ENCODE data around the gene OTOGL.

Gene OTOGL

DNA sequence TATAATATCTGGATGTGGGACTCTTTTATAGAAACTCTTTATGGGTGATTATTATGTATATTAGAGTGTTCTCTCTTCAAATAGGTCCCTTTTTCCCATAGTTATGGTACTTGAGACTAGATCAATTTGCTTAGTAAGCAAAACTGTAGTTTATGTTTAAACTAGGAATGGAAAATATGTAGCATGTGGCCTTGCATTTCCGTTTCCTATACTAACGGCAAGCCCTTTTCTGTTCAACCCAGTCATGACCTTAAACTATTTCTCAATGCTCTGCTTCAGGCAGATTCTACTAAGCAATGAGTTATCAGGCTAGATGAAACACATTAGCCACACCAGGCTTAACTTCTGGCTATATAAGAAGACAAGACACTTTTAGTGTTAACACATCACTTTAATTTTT, 84.6 kb downstream of the OTOGL start:
- H3K18ac ChIP-seq (ENCODE audit: low read length) = no peak overlapping the region
- no peak overlapping the region for H4K91ac ChIP-seq (ENCODE audit: low read depth, low read length)
- H3K9me3 ChIP-seq (ENCODE audit: insufficient read depth, low read depth, low read length) = no peaks in the 10 kb centered on the region
- no peak overlapping the region for H3K4me2 ChIP-seq (ENCODE audit: low read length)
- H4K12ac ChIP-seq (ENCODE audit: low read depth, low read length) = no peak overlapping the region
- H3K79me2 ChIP-seq (ENCODE audit: control insufficient read depth, insufficient read depth, low read length, poor library complexity) = no peaks in the 10 kb centered on the region
- H3K79me1 ChIP-seq (ENCODE audit: low read length) = no peaks in the 10 kb centered on the region
- H2BK120ac ChIP-seq (ENCODE audit: insufficient read depth, low read length, poor library complexity) = no peak overlapping the region
- no peaks in the 10 kb centered on the region for H3K36me3 ChIP-seq (ENCODE audit: control insufficient read depth in 1 of 2, insufficient read depth in 2 of 2, low read length in 2 of 2)
- H4K8ac ChIP-seq (ENCODE audit: low read depth, low read length) = no peak overlapping the region
- H3K4ac ChIP-seq (ENCODE audit: low read depth, low read length) = no peak overlapping the region
- H3K27me3 ChIP-seq (ENCODE audit: insufficient read depth, low read length) = no peaks in the 10 kb centered on the region
- H2BK12ac ChIP-seq (ENCODE audit: low read length) = no peak overlapping the region
- H3K4me3 ChIP-seq (ENCODE audit: low read depth, low read length) = no peak overlapping the region
- peak in 1 of 2 donors; percentile 76 for DNase-seq
- no peak overlapping the region for H3K9ac ChIP-seq (ENCODE audit: low read length)
- H3K27ac ChIP-seq (ENCODE audit: low read depth, low read length) = no peak overlapping the region
- H2AFZ ChIP-seq (ENCODE audit: insufficient read depth, low read length, poor library complexity) = no peak overlapping the region
- H3K23ac ChIP-seq (ENCODE audit: low read length) = no peak overlapping the region
- no peak overlapping the region for H2BK5ac ChIP-seq (ENCODE audit: low read depth, low read length, poor library complexity)
- no peaks in the 10 kb centered on the region for H3K4me1 ChIP-seq (ENCODE audit: control insufficient read depth in 1 of 2, insufficient read depth in 2 of 2, low read length in 2 of 2)
- H3K14ac ChIP-seq (ENCODE audit: low read length) = no peak overlapping the region
- no CpG with 5 or more reads among the region's 2 CpGs for WGBS (ENCODE audit: extremely low coverage, insufficient coverage, insufficient read length)
- no peak overlapping the region for H2AK5ac ChIP-seq (ENCODE audit: low read length)

- Histone ChIP-seq H3K79me2 (ENCODE audit: control insufficient read depth, insufficient read depth, low read length, poor library complexity) (no peaks in the 10 kb centered on the region), H3K4ac (ENCODE audit: low read depth, low read length) (no peak overlapping the region), H4K91ac (ENCODE audit: low read depth, low read length) (no peak overlapping the region), H2BK5ac (ENCODE audit: low read depth, low read length, poor library complexity) (no peak overlapping the region), H3K4me2 (ENCODE audit: low read length) (no peak overlapping the region), H4K12ac (ENCODE audit: low read depth, low read length) (no peak overlapping the region), H3K4me3 (ENCODE audit: low read depth, low read length) (no peak overlapping the region), H3K36me3 (ENCODE audit: control insufficient read depth in 1 of 2, insufficient read depth in 2 of 2, low read length in 2 of 2) (no peaks in the 10 kb centered on the region), H3K4me1 (ENCODE audit: control insufficient read depth in 1 of 2, insufficient read depth in 2 of 2, low read length in 2 of 2) (no peaks in the 10 kb centered on the region), H2AK5ac (ENCODE audit: low read length) (no peak overlapping the region), H3K23ac (ENCODE audit: low read length) (no peak overlapping the region), H3K14ac (ENCODE audit: low read length) (no peak overlapping the region), H3K9me3 (ENCODE audit: insufficient read depth, low read depth, low read length) (no peaks in the 10 kb centered on the region), H3K27me3 (ENCODE audit: insufficient read depth, low read length) (no peaks in the 10 kb centered on the region), H4K8ac (ENCODE audit: low read depth, low read length) (no peak overlapping the region), H2BK120ac (ENCODE audit: insufficient read depth, low read length, poor library complexity) (no peak overlapping the region), H2AFZ (ENCODE audit: insufficient read depth, low read length, poor library complexity) (no peak overlapping the region), H3K18ac (ENCODE audit: low read length) (no peak overlapping the region), H2BK12ac (ENCODE audit: low read length) (no peak overlapping the region), H3K79me1 (ENCODE audit: low read length) (no peaks in the 10 kb centered on the region), H3K9ac (ENCODE audit: low read length) (no peak overlapping the region), H3K27ac (ENCODE audit: low read depth, low read length) (no peak overlapping the region)
- no CpG with 5 or more reads among the region's 2 CpGs for WGBS (ENCODE audit: extremely low coverage, insufficient coverage, insufficient read length)
- peak; percentile 42 to 80 for DNase-seq
Measured at GRCh38 chr12:80184926-80185325, 85.6 kb downstream of the OTOGL start.

GRCh38 chr12:80186727-80187217, 87.4 kb downstream of the OTOGL start:
- no peak overlapping the region for H3K18ac ChIP-seq (ENCODE audit: low read length)
- no peak overlapping the region for H2BK12ac ChIP-seq (ENCODE audit: low read length)
- no CpG with 5 or more reads among the region's 2 CpGs for WGBS (ENCODE audit: extremely low coverage, insufficient coverage, insufficient read length)

DNA sequence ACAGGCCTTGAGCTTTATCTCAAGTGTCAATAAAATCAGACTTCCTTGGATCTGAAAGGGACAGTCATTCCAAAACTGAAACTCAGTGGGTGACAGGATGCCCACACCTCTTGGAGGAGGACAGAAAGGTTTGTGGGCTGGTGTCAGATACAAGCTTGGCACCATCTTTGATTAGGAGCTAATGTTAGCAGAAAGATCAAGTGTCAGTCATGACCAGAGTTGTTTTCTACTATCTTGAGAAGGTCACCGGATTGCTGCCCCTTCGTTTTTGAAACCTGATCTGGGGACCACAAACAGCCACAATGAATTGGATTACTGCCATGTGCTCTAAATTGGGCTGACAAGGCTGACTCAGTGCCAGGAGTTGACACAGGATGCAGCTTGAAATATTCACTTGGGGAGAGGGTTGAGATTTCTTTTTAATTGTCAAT, 88.3 kb downstream of the OTOGL start:
- H2BK120ac ChIP-seq (ENCODE audit: insufficient read depth, low read length, poor library complexity) = no peak overlapping the region
- H3K18ac ChIP-seq (ENCODE audit: low read length) = no peak overlapping the region
- no peak overlapping the region for H2BK5ac ChIP-seq (ENCODE audit: low read depth, low read length, poor library complexity)
- H3K79me2 ChIP-seq (ENCODE audit: control insufficient read depth, insufficient read depth, low read length, poor library complexity) = no peaks in the 10 kb centered on the region
- H3K9ac ChIP-seq (ENCODE audit: low read length) = no peak overlapping the region
- H3K23ac ChIP-seq (ENCODE audit: low read length) = no peak overlapping the region
- H3K4me1 ChIP-seq (ENCODE audit: control insufficient read depth in 1 of 2, insufficient read depth in 2 of 2, low read length in 2 of 2) = no peaks in the 10 kb centered on the region
- no peak overlapping the region for H3K4me3 ChIP-seq (ENCODE audit: low read depth, low read length)
- no peaks in the 10 kb centered on the region for H3K36me3 ChIP-seq (ENCODE audit: control insufficient read depth in 1 of 2, insufficient read depth in 2 of 2, low read length in 2 of 2)
- H3K14ac ChIP-seq (ENCODE audit: low read length) = no peak overlapping the region
- H4K12ac ChIP-seq (ENCODE audit: low read depth, low read length) = no peak overlapping the region
- no peak overlapping the region for H4K91ac ChIP-seq (ENCODE audit: low read depth, low read length)
- no CpG with 5 or more reads among the region's 2 CpGs for WGBS (ENCODE audit: extremely low coverage, insufficient coverage, insufficient read length)
- no peaks in the 10 kb centered on the region for H3K9me3 ChIP-seq (ENCODE audit: insufficient read depth, low read depth, low read length)
- H3K79me1 ChIP-seq (ENCODE audit: low read length) = no peaks in the 10 kb centered on the region
- no peak overlapping the region for H4K8ac ChIP-seq (ENCODE audit: low read depth, low read length)
- no peaks in the 10 kb centered on the region for H3K27me3 ChIP-seq (ENCODE audit: insufficient read depth, low read length)
- H2AK5ac ChIP-seq (ENCODE audit: low read length) = no peak overlapping the region
- no peak overlapping the region for H3K4me2 ChIP-seq (ENCODE audit: low read length)
- H3K4ac ChIP-seq (ENCODE audit: low read depth, low read length) = no peak overlapping the region
- DNase-seq = no peak
- no peak overlapping the region for H2BK12ac ChIP-seq (ENCODE audit: low read length)
- H2AFZ ChIP-seq (ENCODE audit: insufficient read depth, low read length, poor library complexity) = no peak overlapping the region
- no peak overlapping the region for H3K27ac ChIP-seq (ENCODE audit: low read depth, low read length)

More at GRCh38 chr12:80186727-80187217, 87.4 kb downstream of the OTOGL start:
- no peaks in the 10 kb centered on the region for H3K79me2 ChIP-seq (ENCODE audit: control insufficient read depth, insufficient read depth, low read length, poor library complexity)
- no peak overlapping the region for H2BK5ac ChIP-seq (ENCODE audit: low read depth, low read length, poor library complexity)
- no peaks in the 10 kb centered on the region for H3K27me3 ChIP-seq (ENCODE audit: insufficient read depth, low read length)
- no peak overlapping the region for H2AK5ac ChIP-seq (ENCODE audit: low read length)
- H3K23ac ChIP-seq (ENCODE audit: low read length) = no peak overlapping the region
- no peak overlapping the region for H4K8ac ChIP-seq (ENCODE audit: low read depth, low read length)
- no peak overlapping the region for H3K14ac ChIP-seq (ENCODE audit: low read length)
- no peaks in the 10 kb centered on the region for H3K79me1 ChIP-seq (ENCODE audit: low read length)
- no peak overlapping the region for H4K12ac ChIP-seq (ENCODE audit: low read depth, low read length)
- H3K36me3 ChIP-seq (ENCODE audit: control insufficient read depth in 1 of 2, insufficient read depth in 2 of 2, low read length in 2 of 2) = no peaks in the 10 kb centered on the region
- no peak overlapping the region for H3K9ac ChIP-seq (ENCODE audit: low read length)
- no peak overlapping the region for H3K27ac ChIP-seq (ENCODE audit: low read depth, low read length)
- H3K4me3 ChIP-seq (ENCODE audit: low read depth, low read length) = no peak overlapping the region
- H3K4me1 ChIP-seq (ENCODE audit: control insufficient read depth in 1 of 2, insufficient read depth in 2 of 2, low read length in 2 of 2) = no peaks in the 10 kb centered on the region
- no peak overlapping the region for H2BK120ac ChIP-seq (ENCODE audit: insufficient read depth, low read length, poor library complexity)
- H3K4ac ChIP-seq (ENCODE audit: low read depth, low read length) = no peak overlapping the region
- no peak overlapping the region for H3K4me2 ChIP-seq (ENCODE audit: low read length)
- no peaks in the 10 kb centered on the region for H3K9me3 ChIP-seq (ENCODE audit: insufficient read depth, low read depth, low read length)
- H4K91ac ChIP-seq (ENCODE audit: low read depth, low read length) = no peak overlapping the region
- DNase-seq = peak; percentile 28 to 83
- H2AFZ ChIP-seq (ENCODE audit: insufficient read depth, low read length, poor library complexity) = no peak overlapping the region

Measured in trophoblast cell (in vitro differentiated cells and primary cell).